ENCODE results near the gene CWH43.
"Not testable (repeated sequence)": the region's sequence is repeated elsewhere in the genome, so short reads cannot be mapped to it uniquely, and the experiment has no call there.

GRCh38 chr4:49107262-49107661, 121.2 kb downstream of the CWH43 start:
- TF ChIP-seq CTCF, POLR2A, EP300, POLR2AphosphoS5 (IDR thresholded peaks at IDR 0.05): not testable (repeated sequence)

Measured in gastroesophageal sphincter (tissue), 3 donors.